ENCODE measurements around the gene ABR.
"Not testable (repeated sequence)": the region's sequence is repeated elsewhere in the genome, so short reads cannot be mapped to it uniquely, and the experiment has no call there.

ABR gene

GRCh38 chr17:1068356-1068755, 111.4 kb downstream of the ABR start:
- Histone ChIP-seq H4K20me1 (peaks cover 0 to 39% (median 0%) of the 10 kb centered on the region in 11 experiments; a peak in 8 of 22 replicates), H3K27ac (no peak overlapping the region), H3K4me1 (no peaks in the 10 kb centered on the region), H3K36me3 (peaks cover 32 to 79% (median 59%) of the 10 kb centered on the region in 11 experiments), H3K9ac (no peak overlapping the region), H3K9me3 (replicated peaks in 1 of 11) (peaks cover 12 to 37% (median 20%) of the 10 kb centered on the region in 11 experiments), H3K27me3 (no peaks in the 10 kb centered on the region), H3K4me2 (no peak overlapping the region), H3K4me3 (no peak overlapping the region)
- no peak for TF ChIP-seq Cebpa-rat (IDR thresholded peaks at IDR 0.05)

- Histone ChIP-seq H3K9me3 (replicated peaks in 1 of 11) (peaks cover 12 to 37% (median 20%) of the 10 kb centered on the region in 11 experiments), H3K27ac (no peak overlapping the region), H3K9ac (no peak overlapping the region), H4K20me1 (peaks cover 0 to 34% (median 0%) of the 10 kb centered on the region in 11 experiments; a peak in 8 of 22 replicates), H3K4me3 (no peak overlapping the region), H3K36me3 (peaks cover 32 to 69% (median 59%) of the 10 kb centered on the region in 11 experiments), H3K4me2 (no peak overlapping the region), H3K4me1 (no peaks in the 10 kb centered on the region), H3K27me3 (no peaks in the 10 kb centered on the region)
- TF ChIP-seq Cebpa-rat (IDR thresholded peaks at IDR 0.05) = no peak
Measured at GRCh38 chr17:1067282-1067956, 112.4 kb downstream of the ABR start.

DNA sequence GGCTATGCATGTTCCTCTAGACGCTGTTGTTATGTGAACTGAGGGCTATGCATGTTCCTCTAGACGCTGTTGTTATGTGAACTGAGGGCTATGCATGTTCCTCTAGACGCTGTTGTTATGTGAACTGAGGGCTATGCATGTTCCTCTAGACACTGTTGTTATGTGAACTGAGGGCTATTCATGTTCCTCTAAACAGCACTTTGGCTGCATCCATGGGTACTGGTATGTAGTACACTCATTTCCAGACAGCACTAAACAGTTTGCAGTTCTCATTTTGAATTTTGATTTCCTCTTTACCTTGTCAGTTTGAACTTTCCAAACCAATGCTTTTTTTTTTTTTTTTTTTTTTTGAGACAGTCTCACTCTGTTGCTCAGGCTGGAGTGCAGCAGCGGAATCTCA, 114.4 kb downstream of the ABR start:
- H4K20me1 ChIP-seq = peaks cover 0 to 36% (median 0%) of the 10 kb centered on the region in 11 experiments; a peak in 8 of 22 replicates
- peaks cover 32 to 66% (median 44%) of the 10 kb centered on the region in 11 experiments for H3K36me3 ChIP-seq
- not testable (repeated sequence) for H3K27ac ChIP-seq, H3K9ac ChIP-seq, H3K4me3 ChIP-seq, H3K27me3 ChIP-seq, H3K4me2 ChIP-seq
- peaks cover 12 to 37% (median 20%) of the 10 kb centered on the region in 11 experiments for H3K9me3 ChIP-seq (replicated peaks in 1 of 11)
- H3K4me1 ChIP-seq = peaks cover 7 to 17% (median 13%) of the 10 kb centered on the region in 10 experiments; a peak in 18 of 20 replicates

GRCh38 chr17:1060991-1061390, 118.8 kb downstream of the ABR start:
- Histone ChIP-seq H3K4me3 (no peak overlapping the region), H3K9ac (peak overlapping the region in 3 of 11 experiments; percentile 39 to 51 (median 47); a peak in 5 of 22 replicates), H3K27me3 (no peaks in the 10 kb centered on the region), H3K4me2 (peak overlapping the region; percentile 6 to 64 (median 32); a peak in 16 of 22 replicates), H3K36me3 (peaks cover 19 to 67% (median 38%) of the 10 kb centered on the region in 11 experiments), H4K20me1 (peaks cover 0 to 55% (median 15%) of the 10 kb centered on the region in 11 experiments; a peak in 12 of 22 replicates), H3K9me3 (replicated peaks in 1 of 11) (peaks cover 7 to 8% (median 7%) of the 10 kb centered on the region in 11 experiments), H3K4me1 (peaks cover 7 to 17% (median 13%) of the 10 kb centered on the region in 10 experiments; a peak in 18 of 20 replicates), H3K27ac (0 out of 22 replicates have a peak overlapping the region, but pooled peaks of 3 of the 11 experiments have one; percentile 10 to 17 (median 11))
- TF ChIP-seq Cebpa-rat (IDR thresholded peaks at IDR 0.05) = no peak

DNA sequence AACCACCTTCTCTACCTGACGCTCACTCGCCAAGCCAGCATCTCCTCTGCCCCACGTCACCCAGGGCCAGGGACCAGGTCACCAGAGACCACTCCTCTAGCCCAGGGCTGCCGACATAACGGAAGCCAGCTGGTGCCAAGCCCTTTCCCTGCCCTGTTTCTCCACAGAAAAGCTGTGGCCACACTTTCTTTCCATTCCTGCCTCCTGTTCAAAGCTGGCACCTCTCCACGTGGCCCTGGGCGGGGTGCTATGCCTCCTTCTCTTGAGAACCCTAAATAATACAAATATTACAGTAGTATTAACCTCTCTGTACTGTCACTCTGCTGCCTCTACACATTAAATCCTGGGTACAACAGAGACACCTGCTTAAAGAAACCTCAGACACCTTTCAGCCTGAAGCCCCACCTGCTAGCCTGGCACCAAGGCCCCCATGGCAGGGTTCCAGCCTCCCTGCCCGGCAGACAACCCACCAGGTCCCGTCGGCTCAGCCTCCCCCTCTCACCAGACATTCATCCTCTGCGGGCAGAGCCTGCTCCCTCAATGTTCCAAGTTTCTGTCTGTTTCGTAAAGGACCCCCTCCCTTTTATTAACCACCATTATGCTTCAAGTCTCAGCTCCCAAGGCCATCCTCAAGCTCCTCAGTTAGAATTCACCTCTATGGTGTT, 120.5 kb downstream of the ABR start:
- Histone ChIP-seq H3K4me2 (no peak overlapping the region), H3K4me3 (no peak overlapping the region), H3K27me3 (no peaks in the 10 kb centered on the region), H3K4me1 (peaks cover 7 to 17% (median 13%) of the 10 kb centered on the region in 10 experiments; a peak in 18 of 20 replicates), H3K9me3 (replicated peaks in 1 of 11) (no peaks in the 10 kb centered on the region), H3K27ac (no peak overlapping the region), H3K36me3 (peaks cover 17 to 77% (median 44%) of the 10 kb centered on the region in 11 experiments; a peak in 19 of 22 replicates), H4K20me1 (peaks cover 0 to 69% (median 15%) of the 10 kb centered on the region in 11 experiments; a peak in 12 of 22 replicates), H3K9ac (no peak overlapping the region)
- no peak for TF ChIP-seq Cebpa-rat (IDR thresholded peaks at IDR 0.05)

DNA sequence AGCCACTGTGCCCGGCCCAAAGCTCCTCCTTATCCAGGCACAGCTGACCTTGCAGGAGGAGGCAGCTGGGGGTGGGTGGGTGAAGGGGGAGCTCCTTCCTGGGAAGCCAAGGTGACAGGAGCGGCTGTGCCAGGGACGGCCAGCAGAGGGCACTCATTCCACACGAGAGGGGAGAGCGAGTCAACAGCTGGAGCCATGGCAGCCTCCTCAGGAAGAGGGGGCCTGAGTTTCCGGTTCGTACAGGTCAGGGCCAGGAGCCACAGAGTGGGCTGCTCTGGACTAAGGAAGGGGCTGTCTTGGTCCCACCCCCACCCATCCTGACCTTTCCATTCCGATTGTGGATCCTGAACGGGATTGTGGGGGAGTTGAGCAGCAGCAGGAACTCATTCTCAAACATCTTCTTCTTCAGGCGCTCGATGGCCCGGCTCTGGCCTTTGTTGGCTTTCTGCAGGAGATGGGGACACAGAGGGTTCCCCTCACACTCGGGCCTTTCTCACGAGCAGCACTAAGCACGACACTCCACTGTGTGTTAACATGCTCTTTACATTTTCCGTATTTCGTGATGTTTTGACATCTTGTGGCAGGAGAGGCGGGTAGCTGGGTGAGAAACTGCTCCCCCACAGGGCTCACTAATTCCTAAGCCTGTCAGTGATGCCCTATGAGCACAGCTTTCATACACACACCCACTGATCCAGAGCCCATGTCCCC, 121.2 kb downstream of the ABR start:
- no peak for TF ChIP-seq Cebpa-rat (IDR thresholded peaks at IDR 0.05)
- H3K4me2 ChIP-seq = no peak overlapping the region
- H3K4me3 ChIP-seq = no peak overlapping the region
- no peaks in the 10 kb centered on the region for H3K9me3 ChIP-seq (replicated peaks in 1 of 11)
- no peak overlapping the region for H3K27ac ChIP-seq
- peaks cover 0 to 73% (median 15%) of the 10 kb centered on the region in 11 experiments; a peak in 12 of 22 replicates for H4K20me1 ChIP-seq
- H3K36me3 ChIP-seq = peaks cover 17 to 84% (median 50%) of the 10 kb centered on the region in 11 experiments; a peak in 19 of 22 replicates
- no peak overlapping the region for H3K9ac ChIP-seq
- no peaks in the 10 kb centered on the region for H3K27me3 ChIP-seq
- peaks cover 7 to 17% (median 14%) of the 10 kb centered on the region in 10 experiments; a peak in 18 of 20 replicates for H3K4me1 ChIP-seq

DNA sequence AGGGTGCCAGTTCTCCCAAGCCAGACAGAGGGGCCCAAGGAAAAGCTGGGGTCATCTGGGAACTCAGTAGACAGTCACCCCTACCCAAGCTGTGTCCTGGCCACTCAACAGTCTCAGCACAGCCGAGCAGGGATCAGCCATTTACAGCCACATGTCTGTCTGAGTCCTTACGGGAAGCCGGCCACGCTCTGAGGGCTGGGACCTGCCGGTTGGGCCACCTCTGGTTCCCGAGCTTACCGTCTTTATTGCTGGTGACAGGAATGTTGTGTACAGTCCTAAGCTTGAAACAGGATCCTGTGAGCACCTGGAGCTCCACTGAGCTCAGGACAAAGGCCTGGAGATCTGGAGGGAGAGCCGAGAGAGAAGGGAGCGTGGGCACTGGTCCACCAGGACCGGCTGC, 123.0 kb downstream of the ABR start:
- Histone ChIP-seq H3K4me3 (no peak overlapping the region), H3K4me2 (no peak overlapping the region), H3K4me1 (peaks cover 9 to 18% (median 15%) of the 10 kb centered on the region in 10 experiments), H3K27me3 (no peaks in the 10 kb centered on the region), H3K27ac (no peak overlapping the region), H4K20me1 (peaks cover 0 to 75% (median 15%) of the 10 kb centered on the region in 11 experiments; a peak in 12 of 22 replicates), H3K9me3 (replicated peaks in 1 of 11) (no peaks in the 10 kb centered on the region), H3K9ac (peak overlapping the region in 1 of 11 experiments; percentile 16; a peak in 1 of 22 replicates), H3K36me3 (peaks cover 17 to 83% (median 52%) of the 10 kb centered on the region in 11 experiments; a peak in 19 of 22 replicates)
- no peak for TF ChIP-seq Cebpa-rat (IDR thresholded peaks at IDR 0.05)

DNA sequence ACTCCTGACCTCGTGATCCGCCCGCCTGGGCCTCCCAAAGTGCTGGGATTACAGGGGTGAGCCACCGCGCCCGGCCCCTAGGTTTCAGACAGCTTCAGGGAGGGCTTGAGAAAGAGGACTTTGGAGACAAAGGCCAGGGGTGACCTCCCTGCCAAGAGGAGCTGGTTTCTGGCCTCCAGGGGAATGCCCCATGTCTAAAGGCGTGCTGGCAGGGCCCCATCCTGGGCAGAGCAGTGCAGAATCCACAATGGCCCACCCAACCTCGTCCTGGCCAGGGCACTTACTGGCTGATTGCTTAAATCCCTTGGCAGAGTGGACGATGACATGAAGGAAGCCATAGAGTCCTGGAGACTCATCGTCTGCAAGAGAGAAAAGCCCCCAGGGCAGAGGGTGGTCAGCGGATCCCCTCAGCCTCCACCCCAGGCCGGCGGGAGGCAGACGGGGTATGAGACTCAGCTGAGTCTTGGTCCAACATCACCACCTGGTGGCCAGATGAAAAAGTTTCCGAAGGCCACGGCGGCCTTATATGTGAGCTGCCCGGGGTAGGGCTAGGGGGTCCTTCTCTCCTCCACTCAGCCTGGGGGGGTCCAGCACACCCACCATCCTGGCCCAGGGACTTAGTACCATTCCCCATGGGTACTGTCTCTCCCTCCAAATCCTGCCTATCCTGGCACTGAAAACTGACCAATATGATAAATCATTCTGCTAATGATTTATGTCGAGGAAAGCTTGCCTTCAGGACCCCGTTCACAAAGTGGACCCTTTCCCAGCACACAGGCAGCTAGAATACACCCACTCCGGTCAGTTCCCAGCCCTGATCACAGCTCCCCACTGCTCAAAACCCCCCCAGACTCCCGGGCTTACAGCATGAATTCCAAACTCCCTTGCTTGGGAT, 123.8 kb downstream of the ABR start:
- H3K9ac ChIP-seq = peak overlapping the region in 1 of 11 experiments; percentile 16; a peak in 1 of 22 replicates
- no peaks in the 10 kb centered on the region for H3K27me3 ChIP-seq
- H4K20me1 ChIP-seq = peaks cover 0 to 72% (median 19%) of the 10 kb centered on the region in 11 experiments; a peak in 13 of 22 replicates
- H3K4me1 ChIP-seq = peaks cover 8 to 17% (median 14%) of the 10 kb centered on the region in 10 experiments; a peak in 19 of 20 replicates
- H3K4me2 ChIP-seq = no peak overlapping the region
- peaks cover 17 to 76% (median 52%) of the 10 kb centered on the region in 11 experiments; a peak in 19 of 22 replicates for H3K36me3 ChIP-seq
- no peaks in the 10 kb centered on the region for H3K9me3 ChIP-seq (replicated peaks in 1 of 11)
- H3K4me3 ChIP-seq = no peak overlapping the region
- H3K27ac ChIP-seq = no peak overlapping the region
- TF ChIP-seq Cebpa-rat (IDR thresholded peaks at IDR 0.05) = no peak
